Gastroesophageal sphincter (tissue), 4 donors: Measurements from ENCODE around the gene GABPB1. TPM values are rescaled to one million over a fixed set of nuclear protein-coding genes. Genes with fewer than 3 reads are reported as not detected.

Experiments
- ATAC-seq: fragments of 150-250 bp; one replicate; pipeline ENCODE4 v1.9.1; 2016; ENCODE audit warnings: mild to moderate bottlenecking, moderate library complexity
- H3K27ac ChIP-seq, 4 donors: fragments of 200-600 bp; sonication (generic) in 3 of 4; 1 replicate in 3 of 4; 2 replicates in 1 of 4; pipeline ENCODE4 v1.5.1; 2016 to 2019
- H3K27me3 ChIP-seq: fragments of 200-600 bp; sonication (generic); one replicate; pipeline ENCODE4 v1.5.1; 2019
- H3K36me3 ChIP-seq, 2 donors: fragments of 200-600 bp; sonication (generic); one replicate each; pipeline ENCODE4 v1.5.1; 2019; ENCODE audit warnings: control low read depth in 1 of 2
- H3K4me1 ChIP-seq, 3 donors: fragments of 200-600 bp; sonication (generic); 1 replicate in 2 of 3; 2 replicates in 1 of 3; pipeline ENCODE4 v1.5.1; 2016 to 2019; ENCODE audit warnings: control low read depth in 2 of 3
- H3K4me3 ChIP-seq, 2 donors: fragments of 200-600 bp; sonication (generic); one replicate each; pipeline ENCODE4 v1.5.1; 2019; ENCODE audit warnings: mild to moderate bottlenecking in 1 of 2, moderate library complexity in 1 of 2
- H3K9me3 ChIP-seq, 3 donors: fragments of 200-600 bp; sonication (generic); one replicate each; pipeline ENCODE4 v1.5.1; 2017 to 2019; ENCODE audit warnings: control low read depth in 2 of 3
- EP300 ChIP-seq: sonication (generic); formaldehyde crosslinking; IDR thresholded peaks from one replicate; pipeline ENCODE4 v1.6.1; 2017; ENCODE audit warnings: antibody characterized with exemption, mild to moderate bottlenecking
- POLR2A ChIP-seq, 2 donors: fragments of 450-650 bp; IDR thresholded peaks; one replicate each; pipeline ENCODE4 v1.6.1; 2017; ENCODE audit warnings: antibody characterized with exemption in 2 of 2, mild to moderate bottlenecking in 2 of 2, moderate library complexity in 1 of 2
- POLR2AphosphoS5 ChIP-seq: sonication (generic); formaldehyde crosslinking; IDR thresholded peaks from one replicate; pipeline ENCODE4 v1.6.1; 2017; ENCODE audit warnings: antibody characterized with exemption
- WGBS, 2 donors: methylation state at CpG; one replicate each; pipeline ENCODE4 v1.1.5; 2018; ENCODE audit warnings: low coverage in 1 of 2; 5-methylcytosine and 5-hydroxymethylcytosine counted together
- total RNA-seq, 4 donors: library from RNA; depleted of rRNA; stranded (reverse); fragments of >200 nt; gene quantifications; one replicate each; pipeline ENCODE4 v1.1.0, GENCODE V29; 2016
- TF ChIP-seq, protein P1 (sequence below), 4 experiments: fragments of 200-600 bp in 2 of 4; fragments of 450-650 bp in 2 of 4; sonication (generic) in 1 of 4; IDR thresholded peaks; one replicate each; pipeline ENCODE4 v1.5.1; 2017 to 2019; ENCODE audit warnings: antibody characterized with exemption in 4 of 4, mild to moderate bottlenecking in 2 of 4, moderate library complexity in 2 of 4

The GABPB1 gene
- total RNA-seq, 4 donors from 2014 or later, result 15.8 to 26.1 (median 17.8) TPM

GRCh38 chr15:50238255-50238654 lies 116.7 kb downstream of the GABPB1 start:
- no peak for ATAC-seq
- Histone ChIP-seq H3K27me3 (no peaks in the 10 kb centered on the region), H3K4me1 (no peaks in the 10 kb centered on the region), H3K27ac (no peak overlapping the region), H3K4me3 (no peak overlapping the region), H3K36me3 (no peaks in the 10 kb centered on the region), H3K9me3 (no peaks in the 10 kb centered on the region)
- WGBS, 2 donors, result 95 to 100% methylated on average over 1 to 2 of the region's 2 CpGs
- TF ChIP-seq POLR2A (IDR thresholded peaks at IDR 0.05) (no peak), POLR2AphosphoS5 (no peak), EP300 (no peak)
- TF ChIP-seq, protein P1, sequence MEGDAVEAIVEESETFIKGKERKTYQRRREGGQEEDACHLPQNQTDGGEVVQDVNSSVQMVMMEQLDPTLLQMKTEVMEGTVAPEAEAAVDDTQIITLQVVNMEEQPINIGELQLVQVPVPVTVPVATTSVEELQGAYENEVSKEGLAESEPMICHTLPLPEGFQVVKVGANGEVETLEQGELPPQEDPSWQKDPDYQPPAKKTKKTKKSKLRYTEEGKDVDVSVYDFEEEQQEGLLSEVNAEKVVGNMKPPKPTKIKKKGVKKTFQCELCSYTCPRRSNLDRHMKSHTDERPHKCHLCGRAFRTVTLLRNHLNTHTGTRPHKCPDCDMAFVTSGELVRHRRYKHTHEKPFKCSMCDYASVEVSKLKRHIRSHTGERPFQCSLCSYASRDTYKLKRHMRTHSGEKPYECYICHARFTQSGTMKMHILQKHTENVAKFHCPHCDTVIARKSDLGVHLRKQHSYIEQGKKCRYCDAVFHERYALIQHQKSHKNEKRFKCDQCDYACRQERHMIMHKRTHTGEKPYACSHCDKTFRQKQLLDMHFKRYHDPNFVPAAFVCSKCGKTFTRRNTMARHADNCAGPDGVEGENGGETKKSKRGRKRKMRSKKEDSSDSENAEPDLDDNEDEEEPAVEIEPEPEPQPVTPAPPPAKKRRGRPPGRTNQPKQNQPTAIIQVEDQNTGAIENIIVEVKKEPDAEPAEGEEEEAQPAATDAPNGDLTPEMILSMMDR (IDR thresholded peaks at IDR 0.05), result no peak

- ATAC-seq, result no peak
- Histone ChIP-seq H3K9me3 (no peaks in the 10 kb centered on the region), H3K27me3 (no peaks in the 10 kb centered on the region), H3K27ac (no peak overlapping the region), H3K4me3 (no peak overlapping the region), H3K4me1 (no peaks in the 10 kb centered on the region), H3K36me3 (no peaks in the 10 kb centered on the region)
- WGBS, 2 donors, result 97% methylated on average over 4 to 7 of the region's 9 CpGs
- TF ChIP-seq POLR2AphosphoS5, result no peak
- TF ChIP-seq EP300, result no peak
- TF ChIP-seq POLR2A (IDR thresholded peaks at IDR 0.05), result no peak
- TF ChIP-seq, protein P1 (IDR thresholded peaks at IDR 0.05), result no peak
Observed at GRCh38 chr15:50236433-50236832, 118.6 kb downstream of the GABPB1 start.

DNA sequence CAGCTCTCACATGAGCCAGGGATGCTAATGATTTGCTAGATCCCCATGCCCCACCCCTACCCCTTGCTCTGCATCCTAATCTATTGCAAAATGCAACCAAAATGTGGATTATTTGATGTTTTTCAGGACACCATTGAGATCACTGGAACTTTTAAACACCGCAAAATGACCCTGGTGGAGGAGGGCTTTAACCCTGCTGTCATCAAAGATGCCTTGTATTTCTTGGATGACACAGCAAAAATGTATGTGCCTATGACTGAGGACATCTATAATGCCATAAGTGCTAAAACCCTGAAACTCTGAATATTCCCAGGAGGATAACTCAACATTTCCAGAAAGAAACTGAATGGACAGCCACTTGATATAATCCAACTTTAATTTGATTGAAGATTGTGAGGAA lies 119.2 kb downstream of the GABPB1 start:
- H3K27ac ChIP-seq, result no peak overlapping the region
- no peak for ATAC-seq
- WGBS, 2 donors, result 57 to 78% methylated on average over 1 of the region's 1 CpG
- TF ChIP-seq, protein P1 (IDR thresholded peaks at IDR 0.05), result no peak
- TF ChIP-seq POLR2AphosphoS5 (no peak), POLR2A (IDR thresholded peaks at IDR 0.05) (no peak), EP300 (no peak)
- no peaks in the 10 kb centered on the region for H3K4me1 ChIP-seq
- no peak overlapping the region for H3K4me3 ChIP-seq
- no peaks in the 10 kb centered on the region for H3K27me3 ChIP-seq
- no peaks in the 10 kb centered on the region for H3K36me3 ChIP-seq
- H3K9me3 ChIP-seq, result no peaks in the 10 kb centered on the region

- Histone ChIP-seq H3K4me3 (no peak overlapping the region), H3K27ac (no peak overlapping the region), H3K36me3 (no peaks in the 10 kb centered on the region), H3K27me3 (no peaks in the 10 kb centered on the region), H3K4me1 (no peaks in the 10 kb centered on the region), H3K9me3 (no peaks in the 10 kb centered on the region)
- ATAC-seq, result no peak
- no peak for TF ChIP-seq EP300
- TF ChIP-seq, protein P1 (IDR thresholded peaks at IDR 0.05), result no peak
- no peak for TF ChIP-seq POLR2A (IDR thresholded peaks at IDR 0.05)
- no peak for TF ChIP-seq POLR2AphosphoS5
- WGBS, 2 donors, result 63 to 64% methylated on average over 2 of the region's 2 CpGs
Observed at GRCh38 chr15:50234764-50235163, 120.2 kb downstream of the GABPB1 start.

DNA sequence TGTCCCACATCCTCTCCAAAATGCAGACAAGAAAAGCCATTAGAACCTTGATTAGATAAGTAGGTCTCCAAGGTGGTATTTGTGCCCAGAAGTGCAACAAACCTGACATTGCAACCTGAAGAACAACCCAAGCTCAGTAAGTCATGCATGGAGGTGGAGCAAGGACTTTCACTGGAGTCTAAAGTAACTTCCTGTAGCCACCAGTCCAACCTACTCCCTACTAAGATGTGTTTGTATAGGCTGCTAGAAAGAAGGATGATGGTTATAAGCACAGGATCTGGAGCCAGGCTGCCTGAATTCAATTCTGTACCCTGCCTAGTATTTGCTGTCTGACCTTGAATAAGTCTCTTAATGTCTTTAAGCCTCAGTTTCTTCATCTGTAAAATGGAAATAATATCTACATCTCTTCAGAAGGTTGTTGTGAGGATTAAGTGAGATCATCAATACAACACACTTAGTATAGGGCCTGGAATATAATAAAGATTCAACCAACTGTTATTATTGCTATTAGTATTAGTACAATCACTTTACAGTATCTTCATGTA lies 121.7 kb downstream of the GABPB1 start:
- TF ChIP-seq, protein P1 (IDR thresholded peaks at IDR 0.05), result no peak
- TF ChIP-seq POLR2AphosphoS5, result no peak
- no peak for TF ChIP-seq EP300
- no peak for TF ChIP-seq POLR2A (IDR thresholded peaks at IDR 0.05)
- no peak for ATAC-seq
- H3K4me1 ChIP-seq, result no peaks in the 10 kb centered on the region
- no peak overlapping the region for H3K4me3 ChIP-seq
- no peaks in the 10 kb centered on the region for H3K9me3 ChIP-seq
- no peak overlapping the region for H3K27ac ChIP-seq
- H3K27me3 ChIP-seq, result no peaks in the 10 kb centered on the region
- H3K36me3 ChIP-seq, result no peaks in the 10 kb centered on the region
